Measurements from ENCODE around the gene ARHGEF28. TPM values are rescaled to one million over a fixed set of nuclear protein-coding genes. Genes with fewer than 3 reads are reported as not detected.

ARHGEF28 gene
- polyA plus RNA-seq, 1 donor: 60.1 TPM

GRCh38 chr5:73693573-73694061 is 67.6 kb downstream of the ARHGEF28 start:
- DNase-seq: no peak

- DNase-seq: no peak
These were observed 68.1 kb downstream of the ARHGEF28 start for GRCh38 chr5:73694089-73694488.

GRCh38 chr5:73698011-73698410 is 72.0 kb downstream of the ARHGEF28 start:
- DNase-seq: no peak

- DNase-seq: no peak
These were observed 75.6 kb downstream of the ARHGEF28 start for GRCh38 chr5:73701566-73701965.

GRCh38 chr5:73702534-73702933 is 76.5 kb downstream of the ARHGEF28 start:
- DNase-seq: no peak

- no peak for DNase-seq
These were observed 77.0 kb downstream of the ARHGEF28 start for GRCh38 chr5:73702951-73703350.

- no peak for DNase-seq
These were observed 79.4 kb downstream of the ARHGEF28 start for GRCh38 chr5:73705364-73705763.

- no peak for DNase-seq
These were observed 81.0 kb downstream of the ARHGEF28 start for GRCh38 chr5:73706963-73707362.

GRCh38 chr5:73709536-73710129 is 83.6 kb downstream of the ARHGEF28 start:
- DNase-seq: no peak

- no peak for DNase-seq
These were observed 90.3 kb downstream of the ARHGEF28 start for GRCh38 chr5:73716284-73716808.

GRCh38 chr5:73718762-73719161 is 92.8 kb downstream of the ARHGEF28 start:
- DNase-seq: no peak

- DNase-seq: no peak
These were observed 93.6 kb downstream of the ARHGEF28 start for GRCh38 chr5:73719632-73720031.

- no peak for DNase-seq
These were observed 96.2 kb downstream of the ARHGEF28 start for GRCh38 chr5:73722231-73722630.

GRCh38 chr5:73726071-73726470 is 100.1 kb downstream of the ARHGEF28 start:
- no peak for DNase-seq

- DNase-seq: no peak
These were observed 100.7 kb downstream of the ARHGEF28 start for GRCh38 chr5:73726606-73727231.

GRCh38 chr5:73727470-73727869 is 101.5 kb downstream of the ARHGEF28 start:
- no peak for DNase-seq

- DNase-seq: no peak
These were observed 102.7 kb downstream of the ARHGEF28 start for GRCh38 chr5:73728493-73729273.

- no peak for DNase-seq
These were observed 103.3 kb downstream of the ARHGEF28 start for GRCh38 chr5:73729329-73729728.

- DNase-seq: no peak
These were observed 106.0 kb downstream of the ARHGEF28 start for GRCh38 chr5:73732045-73732444.

- DNase-seq: no peak
These were observed 107.2 kb downstream of the ARHGEF28 start for GRCh38 chr5:73733219-73733618.

- no peak for DNase-seq
These were observed 109.2 kb downstream of the ARHGEF28 start for GRCh38 chr5:73735032-73735734.

GRCh38 chr5:73739650-73740049 is 113.7 kb downstream of the ARHGEF28 start:
- no peak for DNase-seq

Data from left kidney (tissue), 2 donors.